T-cell (primary cell): ENCODE results near the gene SLC22A12. TPM values are rescaled to one million over a fixed set of nuclear protein-coding genes. Genes with fewer than 3 reads are reported as not detected.
A peak's percentile ranks its signal among the peaks of the same experiment; 100 is the strongest.

Source experiments
- ATAC-seq, 4 experiments: fragments of 200-7000 bp in 3 of 4; fragments of 150-1000 bp in 1 of 4; cut with Tn5 transposase; replicated peaks in 1 of 4; 1 replicate in 3 of 4; 2 replicates in 1 of 4; pipeline ENCODE4 v1.10.0; 2021; ENCODE audit warnings: moderate library complexity in 3 of 4, mild to moderate bottlenecking in 2 of 4, moderate number of reproducible peaks in 1 of 4
- CTCF ChIA-PET, 2 donors: fragments of 300-600 bp; sonication (Branson Sonifier 250); formaldehyde crosslinking; loops; one replicate each; lab custom pipeline; 2022; ENCODE audit warnings: antibody characterized with exemption in 2 of 2; lab: Charles Lee
- POLR2A ChIA-PET, 2 donors: fragments of 300-600 bp; sonication (Branson Sonifier 250); formaldehyde crosslinking; loops; one replicate each; lab custom pipeline; 2022; ENCODE audit warnings: antibody characterized with exemption in 2 of 2; lab: Charles Lee
- DNase-seq, 35 experiments: peaks; one replicate each; pipeline versions ENCODE4 v3.0.0 to v3.0.0-alpha.2; 2013 to 2023
- H3K27ac ChIP-seq: one replicate; pipeline ENCODE4 v1.5.1; 2013; ENCODE audit warnings: low read length
- H3K27me3 ChIP-seq, 2 experiments: replicated peaks in 1 of 2; 1 replicate in 1 of 2; 2 replicates in 1 of 2; pipeline versions ENCODE4 v1.6.1 to v1.7.0; 2013; ENCODE audit warnings: low read length in 1 of 2, mixed read lengths in 1 of 2; ENCODE audit not compliant: control insufficient read depth in 2 of 2, insufficient read depth in 2 of 2; ENCODE audit errors: extremely low read depth in 1 of 2
- H3K36me3 ChIP-seq, 2 donors: 1 replicate in 1 of 2; 2 replicates in 1 of 2; pipeline versions ENCODE4 v1.6.1 to v1.7.0; 2013; ENCODE audit warnings: low read length in 1 of 2; ENCODE audit not compliant: control insufficient read depth in 2 of 2, insufficient read depth in 1 of 2; ENCODE audit errors: extremely low read depth in 1 of 2
- H3K4me1 ChIP-seq, 2 experiments: 1 replicate in 1 of 2; 2 replicates in 1 of 2; pipeline versions ENCODE4 v1.6.1 to v1.7.0; 2013; ENCODE audit warnings: low read length in 2 of 2, mixed read lengths in 1 of 2; ENCODE audit not compliant: insufficient read depth in 2 of 2, control insufficient read depth in 1 of 2; ENCODE audit errors: extremely low read depth in 1 of 2
- H3K4me3 ChIP-seq, 2 donors: 1 replicate in 1 of 2; 2 replicates in 1 of 2; pipeline versions ENCODE4 v1.5.1 to v1.7.0; 2013; ENCODE audit warnings: mild to moderate bottlenecking in 2 of 2, low read length in 1 of 2, moderate library complexity in 1 of 2; ENCODE audit not compliant: control insufficient read depth in 1 of 2; ENCODE audit errors: extremely low read depth in 1 of 2
- H3K9me3 ChIP-seq: 2 replicates; pipeline ENCODE4 v1.7.0; 2013
- H3K27ac Mint-ChIP-seq, 2 donors: one replicate each; pipeline ENCODE4 v1.8.0; 2020 to 2021; ENCODE audit warnings: mild to moderate bottlenecking in 2 of 2, mixed read lengths in 2 of 2
- H3K27me3 Mint-ChIP-seq, 2 donors: one replicate each; pipeline ENCODE4 v1.8.0; 2021 to 2022; ENCODE audit warnings: mixed read lengths in 2 of 2
- H3K36me3 Mint-ChIP-seq: one replicate; pipeline ENCODE4 v1.8.0; 2021; ENCODE audit warnings: mixed read lengths
- H3K4me1 Mint-ChIP-seq, 3 donors: one replicate each; pipeline ENCODE4 v1.8.0; 2020 to 2022; ENCODE audit warnings: mixed read lengths in 3 of 3, mild to moderate bottlenecking in 1 of 3
- H3K4me3 Mint-ChIP-seq, 3 donors: one replicate each; pipeline ENCODE4 v1.8.0; 2020 to 2022; ENCODE audit warnings: mild to moderate bottlenecking in 3 of 3, mixed read lengths in 3 of 3, moderate library complexity in 3 of 3
- H3K9me3 Mint-ChIP-seq, 3 donors: one replicate each; pipeline ENCODE4 v1.8.0; 2020 to 2022; ENCODE audit warnings: mixed read lengths in 3 of 3
- WGBS: methylation state at CpG from one replicate; pipeline ENCODE4 v1.1.5; 2013; ENCODE audit warnings: missing lambda C conversion rate; ENCODE audit not compliant: insufficient coverage; 5-methylcytosine and 5-hydroxymethylcytosine counted together
- total RNA-seq, 35 experiments: library from RNA in 6 of 35; stranded (reverse) in 6 of 35; fragments of 120-200 nt in 1 of 35; gene quantifications; one replicate each; pipeline versions ENCODE4 v1.2.1 to v1.2.4 and lab custom pipeline; 2013 to 2026

Gene SLC22A12
- total RNA-seq, 5 donors from 2014 or later (not counting 1 experiment from before 2014, with no cell fraction given) = not detected

DNA sequence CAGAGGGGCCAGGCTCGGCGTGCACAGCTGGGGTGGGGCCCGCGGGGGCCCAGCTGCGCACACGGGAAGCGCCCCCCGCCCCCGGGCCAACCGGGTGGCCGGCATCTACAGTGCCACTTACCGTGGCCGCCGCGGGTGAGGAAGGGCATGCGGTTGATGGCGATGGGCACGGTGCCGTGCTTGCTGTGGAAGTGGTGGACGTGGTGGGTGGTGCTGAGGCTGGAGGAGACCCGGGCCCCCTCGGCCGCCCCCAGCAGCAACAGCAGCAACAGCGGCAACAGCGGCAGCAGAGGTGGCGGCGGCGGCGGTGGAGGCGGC lies 51.4 kb downstream of the SLC22A12 start:
- WGBS = 2% methylated on average over 30 of the region's 30 CpGs
- H3K27me3 Mint-ChIP-seq = peaks cover 28 to 35% of the 10 kb centered on the region in 2 donors
- CTCF ChIA-PET = no interaction called here
- no peak overlapping the region for H3K27ac Mint-ChIP-seq
- H3K4me1 ChIP-seq = peaks cover 0 to 10% of the 10 kb centered on the region in 2 experiments
- POLR2A ChIA-PET = no interaction called here
- no peak overlapping the region for H3K4me3 Mint-ChIP-seq
- H3K36me3 Mint-ChIP-seq = no peaks in the 10 kb centered on the region
- H3K27me3 ChIP-seq = peaks cover 2 to 80% of the 10 kb centered on the region in 2 experiments
- H3K9me3 Mint-ChIP-seq = no peaks in the 10 kb centered on the region
- no peaks in the 10 kb centered on the region for H3K9me3 ChIP-seq
- H3K36me3 ChIP-seq = no peaks in the 10 kb centered on the region
- H3K4me1 Mint-ChIP-seq = peaks cover 0 to 9% (median 4%) of the 10 kb centered on the region in 3 donors
- ATAC-seq (peak in 1 of 4 experiments; percentile 12), DNase-seq (no peak)
- no peak overlapping the region for H3K27ac ChIP-seq
- no peak overlapping the region for H3K4me3 ChIP-seq

DNA sequence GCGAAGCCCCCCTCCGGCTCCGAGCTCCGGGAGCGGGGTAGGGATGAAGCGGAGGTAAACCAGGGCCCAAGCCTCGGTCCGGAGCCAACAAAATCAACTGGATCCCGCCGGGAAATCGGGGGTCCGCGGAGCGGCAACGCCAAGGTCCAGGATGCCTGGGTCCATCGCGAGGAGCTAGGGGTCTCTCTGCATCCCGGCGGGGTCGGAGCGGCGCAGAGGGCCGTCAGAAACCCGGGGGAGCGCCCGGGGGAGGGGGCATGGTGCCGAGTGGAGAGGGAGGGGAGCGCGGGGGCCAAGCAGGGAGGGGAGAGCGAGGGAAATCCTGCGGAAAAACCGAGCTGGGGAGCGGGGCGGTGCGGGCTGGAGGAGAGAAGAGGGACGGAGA lies 51.8 kb downstream of the SLC22A12 start:
- H3K27me3 ChIP-seq = peaks cover 2 to 80% of the 10 kb centered on the region in 2 experiments
- ATAC-seq (no peak), DNase-seq (no peak)
- Mint-ChIP-seq H3K27ac (no peak overlapping the region), H3K36me3 (no peaks in the 10 kb centered on the region), H3K9me3 (no peaks in the 10 kb centered on the region), H3K4me1 (peaks cover 0 to 9% (median 4%) of the 10 kb centered on the region in 3 donors), H3K27me3 (peaks cover 28 to 33% of the 10 kb centered on the region in 2 donors), H3K4me3 (peak overlapping the region in 1 of 3 donors; percentile 50)
- no peaks in the 10 kb centered on the region for H3K36me3 ChIP-seq
- H3K27ac ChIP-seq = no peak overlapping the region
- no peaks in the 10 kb centered on the region for H3K9me3 ChIP-seq
- ChIA-PET POLR2A (no interaction called here), CTCF (no interaction called here)
- no peak overlapping the region for H3K4me3 ChIP-seq
- H3K4me1 ChIP-seq = peaks cover 0 to 10% of the 10 kb centered on the region in 2 experiments
- 4% methylated on average over 30 of the region's 36 CpGs for WGBS

DNA sequence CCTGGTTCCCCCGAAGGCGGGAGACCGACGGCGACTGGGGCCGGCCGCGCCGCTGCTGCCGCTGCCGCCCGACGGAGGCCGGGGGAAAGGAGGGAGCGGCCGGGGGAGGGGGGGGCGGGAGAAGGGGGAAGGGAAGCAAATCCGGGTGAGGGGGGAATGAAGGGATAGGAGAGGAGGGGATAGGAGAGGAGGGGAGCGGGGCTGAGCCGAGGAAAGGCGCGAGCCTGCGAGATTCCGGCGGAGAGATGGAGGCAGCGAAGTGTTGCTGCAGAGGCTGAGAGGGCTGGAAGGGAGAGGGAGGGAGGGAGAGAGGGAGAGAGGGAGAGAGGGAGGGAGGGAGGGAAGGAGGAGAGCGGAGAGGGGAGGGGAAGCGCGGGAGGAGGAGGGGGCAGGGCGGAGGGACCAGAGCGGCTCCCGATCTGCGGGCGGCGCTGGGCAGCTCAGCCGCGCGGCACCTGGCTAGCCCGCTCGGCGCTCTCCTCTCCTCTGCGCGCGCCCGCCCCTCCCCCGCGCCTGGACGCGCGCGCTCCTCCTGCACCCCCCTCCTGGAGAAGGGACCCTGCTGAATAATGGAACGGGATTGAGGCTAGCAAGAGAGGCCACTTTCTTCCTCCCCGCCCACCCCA lies 52.3 kb downstream of the SLC22A12 start:
- H3K9me3 ChIP-seq = no peaks in the 10 kb centered on the region
- H3K27ac Mint-ChIP-seq = no peak overlapping the region
- ChIA-PET POLR2A (no interaction called here), CTCF (no interaction called here)
- no peaks in the 10 kb centered on the region for H3K36me3 ChIP-seq
- 0% methylated on average over 16 of the region's 53 CpGs for WGBS
- H3K4me1 Mint-ChIP-seq = peaks cover 0 to 9% (median 4%) of the 10 kb centered on the region in 3 donors
- H3K4me3 Mint-ChIP-seq = peak overlapping the region in 1 of 3 donors; percentile 50
- H3K9me3 Mint-ChIP-seq = no peaks in the 10 kb centered on the region
- peaks cover 28 to 35% of the 10 kb centered on the region in 2 donors for H3K27me3 Mint-ChIP-seq
- ATAC-seq = peak in 2 of 4 experiments; percentile 11 to 13
- H3K27ac ChIP-seq = no peak overlapping the region
- peaks cover 2 to 82% of the 10 kb centered on the region in 2 experiments for H3K27me3 ChIP-seq
- H3K36me3 Mint-ChIP-seq = no peaks in the 10 kb centered on the region
- peaks cover 0 to 10% of the 10 kb centered on the region in 2 experiments for H3K4me1 ChIP-seq
- no peak overlapping the region for H3K4me3 ChIP-seq
- DNase-seq = no peak

DNA sequence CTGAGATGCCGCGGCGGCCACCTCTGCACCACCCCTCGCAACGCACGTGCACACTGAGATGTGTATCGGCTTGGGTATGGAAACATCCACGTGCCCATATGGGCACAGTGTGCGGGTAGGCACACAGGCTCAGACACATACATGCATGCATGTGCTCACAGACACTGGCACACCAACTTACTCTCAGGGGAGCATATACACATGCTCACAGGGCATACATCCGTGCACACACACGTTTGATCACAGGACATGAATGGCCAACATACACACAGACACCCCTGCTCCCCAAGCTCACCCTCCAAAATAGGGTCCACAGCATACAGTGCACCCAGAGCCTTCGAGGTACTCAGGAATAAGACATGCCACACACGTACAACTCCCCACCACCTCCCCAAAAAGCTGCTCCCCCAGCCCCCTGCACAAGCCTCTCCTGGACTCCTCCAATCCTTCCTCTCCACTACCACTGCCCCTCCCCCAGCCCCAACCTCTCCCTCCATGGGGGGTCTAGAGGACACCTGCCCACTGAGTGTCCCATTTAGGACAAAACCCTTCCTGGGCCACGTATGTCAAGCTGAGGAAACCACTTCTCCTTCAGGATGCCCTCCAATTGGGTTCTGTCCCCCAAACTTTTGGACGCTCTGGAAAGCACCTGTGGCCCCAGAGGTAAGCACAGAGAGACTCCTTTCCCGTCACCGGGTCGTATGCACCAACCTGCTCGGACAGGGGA lies 53.1 kb downstream of the SLC22A12 start:
- POLR2A ChIA-PET = no interaction called here
- Mint-ChIP-seq H3K9me3 (no peaks in the 10 kb centered on the region), H3K4me3 (peak overlapping the region; percentile 11 to 53 (median 50)), H3K36me3 (no peaks in the 10 kb centered on the region), H3K27me3 (peaks cover 29 to 39% of the 10 kb centered on the region in 2 donors), H3K4me1 (peaks cover 0 to 9% (median 4%) of the 10 kb centered on the region in 3 donors), H3K27ac (no peak overlapping the region)
- DNase-seq (no peak), ATAC-seq (peak in 2 of 4 experiments; percentile 14 to 22)
- WGBS = 26% methylated on average over 17 of the region's 19 CpGs
- CTCF ChIA-PET = no interaction called here
- no peaks in the 10 kb centered on the region for H3K36me3 ChIP-seq
- H3K4me3 ChIP-seq = no peak overlapping the region
- H3K9me3 ChIP-seq = no peaks in the 10 kb centered on the region
- H3K4me1 ChIP-seq = peaks cover 0 to 10% of the 10 kb centered on the region in 2 experiments
- H3K27ac ChIP-seq = no peak overlapping the region
- H3K27me3 ChIP-seq = peaks cover 2 to 86% of the 10 kb centered on the region in 2 experiments

DNA sequence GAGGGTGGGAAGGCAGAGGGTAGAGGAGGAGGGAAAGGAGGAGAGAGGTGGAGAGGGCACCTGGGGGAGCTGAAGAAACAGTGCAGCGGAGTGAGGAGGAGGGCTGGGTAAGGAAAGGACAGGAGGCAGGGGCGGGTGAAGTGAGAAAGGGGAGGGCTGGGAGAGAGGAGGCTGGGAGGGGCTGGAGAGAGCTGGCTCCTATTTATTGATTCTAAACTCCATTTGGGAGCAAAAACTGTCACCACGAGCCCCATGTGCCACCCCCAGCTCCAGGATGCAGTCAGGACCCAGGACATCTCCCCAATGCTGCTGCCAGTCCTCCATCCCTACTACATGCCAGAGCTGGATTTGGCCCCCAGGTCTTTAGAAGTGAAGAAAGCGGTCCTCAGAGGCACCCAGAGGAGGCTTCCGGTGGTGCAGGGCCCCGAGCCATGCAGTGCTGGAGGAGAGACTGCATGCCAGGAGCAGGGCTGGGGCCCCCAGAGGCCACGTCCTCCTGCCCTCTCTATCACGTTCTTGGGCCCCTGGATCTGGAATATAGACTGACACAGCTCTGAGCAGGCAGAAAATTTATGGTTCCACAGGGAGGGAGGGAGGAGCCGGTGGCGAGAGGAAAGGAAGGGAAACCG lies 53.7 kb downstream of the SLC22A12 start:
- peaks cover 32 to 44% of the 10 kb centered on the region in 2 donors for H3K27me3 Mint-ChIP-seq
- H3K4me3 Mint-ChIP-seq = peak overlapping the region in 1 of 3 donors; percentile 50
- Histone ChIP-seq H3K4me3 (no peak overlapping the region), H3K4me1 (peaks cover 0 to 10% of the 10 kb centered on the region in 2 experiments), H3K27me3 (peaks cover 2 to 85% of the 10 kb centered on the region in 2 experiments), H3K36me3 (no peaks in the 10 kb centered on the region), H3K27ac (no peak overlapping the region), H3K9me3 (no peaks in the 10 kb centered on the region)
- H3K27ac Mint-ChIP-seq = no peak overlapping the region
- POLR2A ChIA-PET = interaction anchor here in 1 of 2 donors (0.5 to 0.6 kb wide), 2 partner anchors 114 to 686 kb away, joined by 4 to 8 read pairs; no protein-coding TSS in a partner anchor
- ATAC-seq (no peak), DNase-seq (no peak)
- CTCF ChIA-PET = interaction anchor here in 1 of 2 donors (0.6 kb wide), 1 partner anchor 312 kb away, joined by 4 read pairs; no protein-coding TSS in a partner anchor
- H3K9me3 Mint-ChIP-seq = no peaks in the 10 kb centered on the region
- peaks cover 0 to 9% (median 4%) of the 10 kb centered on the region in 3 donors for H3K4me1 Mint-ChIP-seq
- no peaks in the 10 kb centered on the region for H3K36me3 Mint-ChIP-seq
- WGBS = 30% methylated on average over 10 of the region's 11 CpGs

GRCh38 chr11:64647019-64647779 lies 56.2 kb downstream of the SLC22A12 start:
- H3K27ac Mint-ChIP-seq = no peak overlapping the region
- CTCF ChIA-PET = no interaction called here
- no peaks in the 10 kb centered on the region for H3K9me3 ChIP-seq
- H3K27ac ChIP-seq = no peak overlapping the region
- H3K27me3 ChIP-seq = peaks cover 2 to 82% of the 10 kb centered on the region in 2 experiments
- H3K9me3 Mint-ChIP-seq = no peaks in the 10 kb centered on the region
- DNase-seq = no peak
- POLR2A ChIA-PET = no interaction called here
- WGBS = 76% methylated on average over 7 of the region's 9 CpGs
- ATAC-seq = no peak
- peaks cover 0 to 10% of the 10 kb centered on the region in 2 experiments for H3K4me1 ChIP-seq
- H3K36me3 Mint-ChIP-seq = no peaks in the 10 kb centered on the region
- peaks cover 32 to 46% of the 10 kb centered on the region in 2 donors for H3K27me3 Mint-ChIP-seq
- peaks cover 0 to 9% (median 4%) of the 10 kb centered on the region in 3 donors for H3K4me1 Mint-ChIP-seq
- no peak overlapping the region for H3K4me3 Mint-ChIP-seq
- H3K36me3 ChIP-seq = no peaks in the 10 kb centered on the region
- H3K4me3 ChIP-seq = no peak overlapping the region
